Stimulated activated naive CD8-positive, alpha-beta T cell treated with anti-CD3 and anti-CD28 coated beads, Interleukin-15, amount 100 ng/mL, for 72 hours (primary cell): ENCODE data around the gene DGKE.

Experiments
- ATAC-seq: fragments of 150-1000 bp; cut with Tn5 transposase; 2 replicates; pipeline ENCODE4 v1.10.0; 2021; ENCODE audit warnings: mild to moderate bottlenecking, moderate library complexity
- DNase-seq, 2 donors: peaks; one replicate each; pipeline ENCODE4 v3.0.0; 2021 to 2022
- H3K27ac Mint-ChIP-seq, 2 donors: one replicate each; pipeline ENCODE4 v1.8.0; 2022; ENCODE audit warnings: mild to moderate bottlenecking in 2 of 2, mixed read lengths in 2 of 2, moderate library complexity in 2 of 2
- H3K27me3 Mint-ChIP-seq: one replicate; pipeline ENCODE4 v1.8.0; 2022; ENCODE audit warnings: mixed read lengths
- H3K4me1 Mint-ChIP-seq: one replicate; pipeline ENCODE4 v1.8.0; 2022; ENCODE audit warnings: mild to moderate bottlenecking, mixed read lengths
- H3K4me3 Mint-ChIP-seq, 2 donors: one replicate each; pipeline ENCODE4 v1.8.0; 2022; ENCODE audit warnings: mild to moderate bottlenecking in 2 of 2, mixed read lengths in 2 of 2, moderate library complexity in 1 of 2
- H3K9me3 Mint-ChIP-seq, 2 donors: one replicate each; pipeline ENCODE4 v1.8.0; 2022; ENCODE audit warnings: mixed read lengths in 2 of 2

DGKE gene

DNA sequence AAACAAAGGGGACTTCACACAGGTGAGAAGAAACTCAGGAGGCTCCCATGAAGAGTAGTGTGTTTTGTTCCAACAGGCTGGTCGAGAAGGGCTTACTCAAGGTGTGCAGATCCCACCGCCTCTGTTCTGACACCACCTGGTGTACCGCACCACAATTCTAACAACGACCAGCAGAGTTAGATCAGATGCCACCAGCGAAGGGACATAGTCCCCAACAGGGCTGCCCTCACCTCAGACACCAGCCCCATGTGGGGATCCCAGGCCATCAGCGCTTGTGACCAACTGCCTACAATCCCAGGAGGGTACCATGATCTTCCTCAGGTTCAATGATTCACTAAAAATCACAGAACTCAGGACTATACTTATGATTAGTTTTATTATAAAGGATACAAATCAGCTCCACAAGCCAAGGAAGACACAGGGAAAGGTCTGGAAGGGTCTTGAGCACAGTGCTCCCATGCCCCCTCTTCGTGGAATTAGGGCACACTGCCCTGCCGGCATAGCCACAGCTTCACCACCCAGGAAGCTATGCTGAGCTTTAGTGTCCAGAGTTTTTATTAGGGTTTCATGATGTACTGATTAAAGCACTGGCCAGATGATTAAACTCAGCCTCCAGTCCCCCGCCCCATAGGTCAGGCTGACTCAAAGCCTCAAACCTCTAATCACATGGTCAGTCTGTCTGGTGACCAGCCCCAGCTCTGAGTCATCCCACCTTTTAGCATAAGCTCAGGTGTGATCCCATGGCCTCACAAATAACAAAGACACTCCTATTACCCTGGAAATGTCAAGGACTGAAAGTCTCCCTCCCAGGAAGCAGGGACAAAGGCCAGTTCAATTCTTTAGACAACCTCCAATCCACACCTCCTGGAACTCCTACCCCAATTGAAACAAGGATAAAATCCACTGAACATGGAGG is 53.9 kb downstream of the DGKE start:
- ATAC-seq (peak; percentile 38), DNase-seq (no peak)
- Mint-ChIP-seq H3K27ac (no peak overlapping the region), H3K4me3 (no peak overlapping the region), H3K9me3 (peaks cover 3 to 9% of the 10 kb centered on the region in 2 donors), H3K4me1 (peaks cover 14% of the 10 kb centered on the region), H3K27me3 (no peaks in the 10 kb centered on the region)

DNA sequence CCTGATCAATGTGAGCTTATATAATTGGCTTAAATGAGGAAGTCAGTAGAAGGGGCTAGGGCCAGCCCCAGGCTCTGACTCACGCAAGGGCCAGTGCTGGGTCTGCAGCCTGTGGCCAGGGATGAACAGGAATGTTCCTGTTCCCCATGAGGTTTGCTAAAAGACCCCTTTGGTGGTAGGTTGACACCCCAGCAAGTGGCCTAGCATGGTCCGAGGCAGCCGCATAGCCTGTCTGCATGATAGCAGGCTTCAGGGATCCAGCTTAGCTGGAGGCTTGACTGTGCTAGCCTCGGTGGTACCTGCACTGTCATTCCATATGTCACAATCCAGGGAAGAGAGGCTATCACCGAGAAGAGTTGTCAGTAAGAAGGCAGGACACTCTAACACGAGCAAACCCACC is 56.4 kb downstream of the DGKE start:
- H3K4me1 Mint-ChIP-seq = peaks cover 14% of the 10 kb centered on the region
- no peaks in the 10 kb centered on the region for H3K27me3 Mint-ChIP-seq
- no peak for DNase-seq

DNA sequence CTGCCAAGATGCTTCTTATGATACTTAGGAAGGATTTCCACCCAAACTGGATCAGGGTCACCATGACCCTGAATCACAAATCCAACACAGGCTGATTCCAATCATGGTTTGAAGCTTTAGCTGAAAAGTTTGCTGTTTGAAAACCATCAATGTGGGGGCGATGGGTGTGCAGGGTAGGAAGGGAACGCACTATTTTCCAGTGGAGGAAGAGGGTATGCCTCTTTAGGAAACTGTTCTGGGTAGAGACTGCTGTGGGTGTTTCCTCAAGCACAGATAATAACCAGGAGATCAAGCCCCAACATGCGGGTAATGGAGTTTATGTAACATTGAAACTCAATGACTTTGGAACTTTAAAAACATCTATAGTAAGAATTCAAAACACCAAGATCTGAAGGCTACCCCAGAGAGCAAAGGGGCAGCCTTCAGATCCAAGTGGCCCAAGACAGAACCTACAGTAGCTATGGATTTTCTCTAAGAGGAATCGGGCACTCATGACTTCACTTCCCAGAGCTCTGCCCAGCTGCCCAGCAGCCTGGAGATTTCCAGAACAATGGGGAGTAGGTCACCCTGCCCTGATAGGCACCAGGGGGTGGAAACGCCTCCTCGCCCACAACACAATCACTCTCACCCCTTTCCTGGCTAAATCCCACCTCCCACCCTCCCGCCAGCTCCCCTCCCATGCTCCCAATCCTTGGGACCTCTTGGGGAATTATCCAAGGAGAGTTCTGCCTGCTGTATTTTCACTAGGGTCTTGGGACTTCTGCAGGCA is 57.1 kb downstream of the DGKE start:
- ATAC-seq (no peak), DNase-seq (no peak)
- Mint-ChIP-seq H3K4me3 (no peak overlapping the region), H3K27me3 (no peaks in the 10 kb centered on the region), H3K9me3 (peaks cover 3 to 9% of the 10 kb centered on the region in 2 donors), H3K4me1 (peaks cover 14% of the 10 kb centered on the region), H3K27ac (peak overlapping the region in 1 of 2 donors; percentile 13)

More for the DNA sequence above, 56.4 kb downstream of the DGKE start:
- ATAC-seq = no peak
- Mint-ChIP-seq H3K9me3 (peaks cover 3 to 9% of the 10 kb centered on the region in 2 donors), H3K27ac (no peak overlapping the region), H3K4me3 (no peak overlapping the region)

GRCh38 chr17:56891751-56892150 is 57.8 kb downstream of the DGKE start:
- Mint-ChIP-seq H3K27me3 (no peaks in the 10 kb centered on the region), H3K27ac (no peak overlapping the region), H3K4me1 (peaks cover 14% of the 10 kb centered on the region), H3K4me3 (no peak overlapping the region), H3K9me3 (peaks cover 3 to 9% of the 10 kb centered on the region in 2 donors)
- ATAC-seq (peak; percentile 54), DNase-seq (peak; percentile 35 to 46)

DNA sequence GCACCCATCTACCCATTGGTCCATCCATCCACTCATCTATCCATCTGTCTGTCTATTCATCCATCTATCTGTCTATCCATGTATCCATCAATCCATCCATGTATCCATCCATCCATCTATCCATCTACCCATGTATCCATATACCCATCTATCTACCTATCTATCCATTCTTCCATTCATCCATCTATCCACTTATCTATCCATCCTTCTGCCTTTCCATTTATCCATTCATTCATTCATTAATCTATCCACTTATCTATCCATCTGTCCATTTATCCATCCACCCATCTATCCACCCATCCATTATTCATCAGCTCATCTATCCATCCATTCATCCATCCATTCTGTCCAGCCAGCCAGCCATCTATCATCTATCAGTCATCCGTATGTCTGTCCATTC is 58.4 kb downstream of the DGKE start:
- no peak for ATAC-seq
- H3K27me3 Mint-ChIP-seq = no peaks in the 10 kb centered on the region
- peaks cover 16% of the 10 kb centered on the region for H3K4me1 Mint-ChIP-seq
- H3K9me3 Mint-ChIP-seq = peaks cover 3 to 6% of the 10 kb centered on the region in 2 donors
- no peak overlapping the region for H3K4me3 Mint-ChIP-seq
- H3K27ac Mint-ChIP-seq = no peak overlapping the region
- no peak for DNase-seq

GRCh38 chr17:56893503-56893902 is 59.6 kb downstream of the DGKE start:
- ATAC-seq (no peak), DNase-seq (no peak)
- H3K9me3 Mint-ChIP-seq = no peaks in the 10 kb centered on the region
- no peaks in the 10 kb centered on the region for H3K27me3 Mint-ChIP-seq
- peaks cover 21% of the 10 kb centered on the region for H3K4me1 Mint-ChIP-seq
- no peak overlapping the region for H3K27ac Mint-ChIP-seq
- no peak overlapping the region for H3K4me3 Mint-ChIP-seq

GRCh38 chr17:56894859-56895455 is 61.0 kb downstream of the DGKE start:
- DNase-seq (no peak), ATAC-seq (no peak)
- Mint-ChIP-seq H3K27ac (no peak overlapping the region), H3K9me3 (no peaks in the 10 kb centered on the region), H3K4me3 (no peak overlapping the region), H3K4me1 (peaks cover 21% of the 10 kb centered on the region), H3K27me3 (no peaks in the 10 kb centered on the region)

DNA sequence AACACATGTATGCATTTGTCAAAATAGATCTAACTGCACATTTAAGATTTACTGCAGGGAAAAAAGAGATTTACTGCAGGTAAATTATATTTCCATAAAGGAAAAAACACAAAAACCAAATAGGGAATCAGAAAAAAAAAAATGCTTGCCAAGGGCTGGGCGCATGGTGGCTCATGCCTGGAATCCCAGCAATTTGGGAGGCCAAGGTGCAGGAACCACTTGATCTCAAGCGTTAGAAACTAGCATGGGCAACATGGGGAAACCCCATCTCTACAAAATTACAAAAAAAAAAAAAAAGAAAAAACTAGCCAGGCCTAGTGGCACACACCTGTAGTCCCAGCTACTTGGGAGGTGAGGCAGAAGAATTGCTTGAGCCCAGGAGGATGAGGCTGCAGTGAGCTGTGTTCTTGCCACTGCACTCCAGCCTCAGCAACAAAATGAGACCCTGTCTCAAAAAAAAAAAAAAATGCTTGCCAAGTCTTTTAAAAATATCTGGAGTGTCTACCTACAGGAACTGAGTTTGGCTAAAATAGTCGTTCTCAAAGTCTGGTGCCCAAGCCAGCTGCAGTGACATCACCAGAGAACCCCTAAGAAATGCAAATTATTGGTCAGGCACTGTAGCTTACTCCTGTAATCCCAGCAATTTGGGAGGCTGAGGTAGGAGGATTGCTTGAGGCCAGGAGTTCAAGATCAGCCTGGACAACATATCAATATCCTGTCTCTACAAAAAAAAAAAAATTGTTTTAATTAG is 62.4 kb downstream of the DGKE start:
- H3K9me3 Mint-ChIP-seq = no peaks in the 10 kb centered on the region
- ATAC-seq (no peak), DNase-seq (no peak)
- peaks cover 21% of the 10 kb centered on the region for H3K4me1 Mint-ChIP-seq
- H3K27ac Mint-ChIP-seq = no peak overlapping the region
- no peaks in the 10 kb centered on the region for H3K27me3 Mint-ChIP-seq
- no peak overlapping the region for H3K4me3 Mint-ChIP-seq

GRCh38 chr17:56896968-56897359 is 63.0 kb downstream of the DGKE start:
- H3K9me3 Mint-ChIP-seq = no peaks in the 10 kb centered on the region
- no peaks in the 10 kb centered on the region for H3K27me3 Mint-ChIP-seq
- H3K4me3 Mint-ChIP-seq = no peak overlapping the region
- H3K4me1 Mint-ChIP-seq = peaks cover 21% of the 10 kb centered on the region
- no peak for ATAC-seq
- no peak overlapping the region for H3K27ac Mint-ChIP-seq
- no peak for DNase-seq

DNA sequence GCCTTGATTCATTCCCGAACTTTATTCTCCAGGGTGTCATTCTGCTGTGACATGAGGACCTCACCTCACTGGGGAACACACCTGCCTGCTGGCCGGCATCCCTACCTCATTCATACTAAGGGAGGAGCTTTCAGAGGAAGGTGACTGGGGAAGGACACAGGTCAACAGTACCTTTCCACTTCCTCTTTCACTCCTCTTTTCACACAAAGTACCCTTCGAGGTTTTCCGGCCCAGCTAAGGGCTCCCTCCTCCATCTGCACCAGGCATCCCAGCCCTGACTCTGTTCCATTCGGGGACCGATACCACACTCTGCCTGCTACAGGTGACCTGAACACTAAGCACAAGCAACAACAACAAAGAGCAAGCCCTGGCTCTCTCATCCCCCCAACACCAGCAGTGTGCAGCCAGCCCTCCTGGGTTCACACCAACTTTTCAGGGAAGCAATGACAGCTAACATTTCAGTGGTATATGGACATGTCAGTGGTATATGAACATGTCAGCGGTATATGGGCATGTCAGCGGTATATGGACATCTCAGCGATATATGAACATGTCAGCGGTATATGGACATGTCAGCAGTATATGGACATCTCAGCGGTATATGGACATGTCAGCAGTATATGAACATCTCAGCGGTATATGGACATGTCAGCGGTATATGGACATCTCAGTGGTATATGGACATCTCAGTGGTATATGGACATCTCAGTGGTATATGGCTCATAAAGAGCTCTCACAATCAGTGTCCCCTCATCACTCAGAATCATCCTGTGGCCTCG is 63.9 kb downstream of the DGKE start:
- ATAC-seq = no peak
- Mint-ChIP-seq H3K4me3 (no peak overlapping the region), H3K9me3 (no peaks in the 10 kb centered on the region), H3K4me1 (peaks cover 12% of the 10 kb centered on the region), H3K27ac (peak overlapping the region; percentile 68 to 76), H3K27me3 (no peaks in the 10 kb centered on the region)
- DNase-seq = no peak

DNA sequence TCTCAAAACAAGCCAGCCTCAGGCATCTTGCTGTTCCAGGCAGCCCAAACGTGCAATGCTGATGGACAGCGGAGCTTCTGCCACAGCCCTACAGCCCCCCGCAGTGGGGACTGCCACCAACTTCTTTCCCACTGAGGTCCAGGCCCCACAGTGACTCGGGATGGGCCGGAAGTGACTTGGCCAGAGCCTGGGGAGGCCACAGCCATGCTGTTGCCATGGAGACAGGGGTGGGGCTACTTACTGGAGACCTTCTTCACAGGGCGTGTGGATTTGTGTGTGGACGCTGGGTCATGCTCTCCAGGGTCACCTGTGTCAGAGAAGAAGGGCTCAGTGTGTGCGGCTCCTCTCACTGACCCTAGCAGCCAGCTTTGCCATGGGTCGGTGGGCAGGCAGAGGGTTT is 64.9 kb downstream of the DGKE start:
- ATAC-seq (no peak), DNase-seq (no peak)
- H3K27me3 Mint-ChIP-seq = no peaks in the 10 kb centered on the region
- peaks cover 7% of the 10 kb centered on the region for H3K4me1 Mint-ChIP-seq
- no peaks in the 10 kb centered on the region for H3K9me3 Mint-ChIP-seq
- no peak overlapping the region for H3K27ac Mint-ChIP-seq
- H3K4me3 Mint-ChIP-seq = no peak overlapping the region

DNA sequence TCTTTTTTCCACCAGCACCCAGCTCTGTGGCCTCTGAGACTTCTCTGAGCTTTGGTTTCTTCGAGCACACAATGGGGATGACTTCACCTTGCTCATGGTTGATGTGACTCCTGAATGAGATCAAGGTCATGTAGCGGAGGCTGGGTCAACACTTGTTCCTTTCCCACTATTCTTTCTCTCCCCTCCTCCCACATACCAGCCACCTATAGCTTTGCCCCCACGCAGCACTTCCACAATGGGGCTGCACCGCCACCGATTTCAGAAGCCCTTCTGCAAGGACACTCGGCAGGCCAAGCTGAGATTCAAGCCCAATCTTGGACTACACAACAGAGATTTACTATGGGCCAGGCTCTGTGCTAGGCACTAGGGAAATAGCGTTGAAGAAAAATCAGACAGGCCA is 65.5 kb downstream of the DGKE start:
- Mint-ChIP-seq H3K9me3 (no peaks in the 10 kb centered on the region), H3K27me3 (no peaks in the 10 kb centered on the region), H3K4me1 (peaks cover 7% of the 10 kb centered on the region), H3K27ac (no peak overlapping the region), H3K4me3 (no peak overlapping the region)
- no peak for DNase-seq
- no peak for ATAC-seq

DNA sequence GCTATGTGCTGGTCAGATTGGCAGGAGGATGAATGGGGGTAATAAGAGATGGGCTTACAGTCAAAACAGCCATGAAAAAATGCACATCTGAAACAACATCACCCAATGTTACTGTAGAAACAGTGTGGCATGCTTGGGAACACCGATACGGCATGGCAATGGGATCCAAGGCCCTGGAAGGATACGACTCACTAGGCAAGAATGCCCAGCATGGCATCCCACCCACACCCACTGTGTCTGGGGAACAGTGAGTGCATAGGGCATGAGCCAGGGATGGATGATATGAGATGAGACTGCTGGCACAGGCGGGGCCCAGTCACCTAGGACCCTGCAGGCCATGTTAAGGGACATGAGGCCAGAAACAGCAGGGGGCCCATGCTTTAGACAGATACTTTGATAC is 68.4 kb downstream of the DGKE start:
- Mint-ChIP-seq H3K9me3 (no peaks in the 10 kb centered on the region), H3K4me3 (no peak overlapping the region), H3K27me3 (no peaks in the 10 kb centered on the region), H3K4me1 (peaks cover 17% of the 10 kb centered on the region), H3K27ac (peak overlapping the region in 1 of 2 donors; percentile 35)
- DNase-seq (no peak), ATAC-seq (no peak)

DNA sequence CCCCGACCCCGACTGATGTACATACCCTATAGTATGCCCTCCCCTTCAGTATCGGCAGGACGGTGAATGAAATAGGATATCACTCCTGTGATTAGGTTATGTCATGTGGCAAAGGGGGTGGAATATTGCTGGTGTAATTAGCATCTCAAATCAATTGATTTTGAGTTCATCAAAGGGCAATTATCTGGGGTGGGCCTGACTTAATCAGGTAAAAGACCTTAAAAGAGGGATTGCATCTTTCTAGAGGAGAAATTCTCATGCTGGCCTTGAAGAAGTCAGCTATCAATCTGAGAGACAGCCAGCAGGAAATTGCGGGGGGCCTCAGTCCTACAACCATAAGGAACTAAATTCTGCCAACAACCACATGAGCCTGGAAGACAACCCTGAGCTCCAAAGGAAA is 69.6 kb downstream of the DGKE start:
- DNase-seq = no peak
- no peaks in the 10 kb centered on the region for H3K27me3 Mint-ChIP-seq
- no peak overlapping the region for H3K4me3 Mint-ChIP-seq
- ATAC-seq = no peak
- H3K9me3 Mint-ChIP-seq = no peaks in the 10 kb centered on the region
- H3K4me1 Mint-ChIP-seq = peaks cover 25% of the 10 kb centered on the region
- H3K27ac Mint-ChIP-seq = no peak overlapping the region
